ENCODE measurements around the gene VSIG1. TPM values are rescaled to one million over a fixed set of nuclear protein-coding genes. Genes with fewer than 3 reads are reported as not detected.

The VSIG1 gene
- total RNA-seq: under 1 TPM in 3 of 10 donors, not detected in 7; 0.09 to 0.46 (median 0.16) TPM
- under 1 TPM in 1 of 2 donors, not detected in 1; 0.03 TPM for polyA plus RNA-seq
- long read RNA-seq, donor 1: 0 reads
- long read RNA-seq, donor 2: 0 reads
- long read RNA-seq, donor 3: 0 reads

- intact Hi-C loops (cut with DNase I): no loop called here
- H3K9me3 ChIP-seq: no peaks in the 10 kb centered on the region
- DNase-seq: no peak
- H3K4me1 ChIP-seq: no peaks in the 10 kb centered on the region
- no peaks in the 10 kb centered on the region for H3K36me3 ChIP-seq
- WGBS, 2 donors: 89 to 91% methylated on average over 10 of the region's 10 CpGs
- H3K4me3 ChIP-seq: no peak within 1 kb of the TSS
- no peak within 1 kb of the TSS for H3K27ac ChIP-seq
- ATAC-seq: no peak
- peaks cover 0 to 57% (median 0%) of the 10 kb centered on the region in 7 donors for H3K27me3 ChIP-seq
- no peak for TF ChIP-seq CTCF (IDR thresholded peaks at IDR 0.05)
These were observed at the start of gene VSIG1 for GRCh38 chrX:108044554-108045256. Gene VSIG1 (plus strand): TSS chrX:108045065. CDS start chrX:108045131, 66 bp downstream.

- 76 to 87% methylated on average over 6 of the region's 6 CpGs for WGBS, 2 donors
- Histone ChIP-seq H3K4me3 (no peak overlapping the region), H3K9me3 (no peaks in the 10 kb centered on the region), H3K4me1 (no peaks in the 10 kb centered on the region), H3K36me3 (no peaks in the 10 kb centered on the region), H3K27ac (no peak overlapping the region), H3K27me3 (peaks cover 0 to 27% (median 0%) of the 10 kb centered on the region in 7 donors)
- ATAC-seq: no peak
- DNase-seq: no peak
- intact Hi-C loops (cut with DNase I): no loop called here
- TF ChIP-seq CTCF (IDR thresholded peaks at IDR 0.05): no peak
These were observed 48.7 kb upstream of the VSIG1 start for GRCh38 chrX:107996124-107996523.

GRCh38 chrX:108000751-108001150 is 44.1 kb upstream of the VSIG1 start:
- Histone ChIP-seq H3K4me1 (no peaks in the 10 kb centered on the region), H3K36me3 (no peaks in the 10 kb centered on the region), H3K27ac (no peak overlapping the region), H3K4me3 (no peak overlapping the region), H3K27me3 (peaks cover 0 to 58% (median 0%) of the 10 kb centered on the region in 7 donors), H3K9me3 (no peaks in the 10 kb centered on the region)
- WGBS, 2 donors: 81 to 95% methylated on average over 2 of the region's 2 CpGs
- ATAC-seq (no peak), DNase-seq (no peak)
- intact Hi-C loops (cut with DNase I): no loop called here
- TF ChIP-seq CTCF (IDR thresholded peaks at IDR 0.05): no peak

- WGBS, 2 donors: 23 to 31% methylated on average over 11 of the region's 11 CpGs
- Histone ChIP-seq H3K27me3 (peaks cover 0 to 58% (median 0%) of the 10 kb centered on the region in 7 donors), H3K4me1 (no peaks in the 10 kb centered on the region), H3K9me3 (no peaks in the 10 kb centered on the region), H3K4me3 (no peak overlapping the region), H3K36me3 (no peaks in the 10 kb centered on the region), H3K27ac (no peak overlapping the region)
- intact Hi-C loops (cut with DNase I): no loop called here
- no peak for ATAC-seq
- peak in 8 of 9 donors; percentile 7 to 58 (median 33) for TF ChIP-seq CTCF (IDR thresholded peaks at IDR 0.05)
- DNase-seq: no peak
These were observed 43.5 kb upstream of the VSIG1 start for GRCh38 chrX:108001218-108001814.

All from heart right ventricle (tissue), 16 donors.